HEK293 (cell line): ENCODE results near the gene SRPK3.
"Not testable (repeated sequence)": the region's sequence is repeated elsewhere in the genome, so short reads cannot be mapped to it uniquely, and the experiment has no call there.

Source experiments
- ZNF184 ChIP-seq: fragments of 450-650 bp; IDR thresholded peaks from 2 replicates; pipeline ENCODE4 v1.5.1; 2018; ENCODE audit warnings: missing biosample characterization, mild to moderate bottlenecking, missing genetic modification characterization
- ZNF24 ChIP-seq: fragments of 450-650 bp; formaldehyde crosslinking; IDR thresholded peaks from 2 replicates; pipeline ENCODE4 v1.5.1; 2016; ENCODE audit warnings: missing biosample characterization, missing genetic modification characterization
- TF ChIP-seq, protein P1 (sequence below): fragments of 450-650 bp; formaldehyde crosslinking; IDR thresholded peaks from 2 replicates; pipeline ENCODE4 v1.5.1; 2016; ENCODE audit warnings: missing biosample characterization, missing genetic modification characterization

- TF ChIP-seq ZNF184, ZNF24 (tag by site-specific recombination): not testable (repeated sequence)
- TF ChIP-seq, protein P1, sequence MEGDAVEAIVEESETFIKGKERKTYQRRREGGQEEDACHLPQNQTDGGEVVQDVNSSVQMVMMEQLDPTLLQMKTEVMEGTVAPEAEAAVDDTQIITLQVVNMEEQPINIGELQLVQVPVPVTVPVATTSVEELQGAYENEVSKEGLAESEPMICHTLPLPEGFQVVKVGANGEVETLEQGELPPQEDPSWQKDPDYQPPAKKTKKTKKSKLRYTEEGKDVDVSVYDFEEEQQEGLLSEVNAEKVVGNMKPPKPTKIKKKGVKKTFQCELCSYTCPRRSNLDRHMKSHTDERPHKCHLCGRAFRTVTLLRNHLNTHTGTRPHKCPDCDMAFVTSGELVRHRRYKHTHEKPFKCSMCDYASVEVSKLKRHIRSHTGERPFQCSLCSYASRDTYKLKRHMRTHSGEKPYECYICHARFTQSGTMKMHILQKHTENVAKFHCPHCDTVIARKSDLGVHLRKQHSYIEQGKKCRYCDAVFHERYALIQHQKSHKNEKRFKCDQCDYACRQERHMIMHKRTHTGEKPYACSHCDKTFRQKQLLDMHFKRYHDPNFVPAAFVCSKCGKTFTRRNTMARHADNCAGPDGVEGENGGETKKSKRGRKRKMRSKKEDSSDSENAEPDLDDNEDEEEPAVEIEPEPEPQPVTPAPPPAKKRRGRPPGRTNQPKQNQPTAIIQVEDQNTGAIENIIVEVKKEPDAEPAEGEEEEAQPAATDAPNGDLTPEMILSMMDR, result not testable (repeated sequence)
Observed at GRCh38 chrX:153818064-153818463, 37.2 kb downstream of the SRPK3 start.
